ENCODE measurements around the gene ZC3H6. TPM values are rescaled to one million over a fixed set of nuclear protein-coding genes. Genes with fewer than 3 reads are reported as not detected.

The ZC3H6 gene
- total and polyA plus RNA-seq, 12 donors = 2.5 to 19.0 (median 9.5) TPM

GRCh38 chr2:112340475-112341267 is 65.3 kb downstream of the ZC3H6 start:
- Histone ChIP-seq H3K36me3 (replicated peaks in 1 of 2) (no peaks in the 10 kb centered on the region), H3K27me3 (no peaks in the 10 kb centered on the region), H3K4me3 (no peak overlapping the region), H3K27ac (no peak overlapping the region), H3K4me1 (replicated peaks in 1 of 2) (no peaks in the 10 kb centered on the region), H3K9me3 (replicated peaks in 1 of 3) (no peaks in the 10 kb centered on the region)
- intact Hi-C loops (cut with DNase I) = no loop called here
- no peak for DNase-seq
- 82 to 85% (median 84%) methylated on average over 9 of the region's 9 CpGs for whole genome bisulfite sequencing, 4 donors
- TF ChIP-seq, protein P1, sequence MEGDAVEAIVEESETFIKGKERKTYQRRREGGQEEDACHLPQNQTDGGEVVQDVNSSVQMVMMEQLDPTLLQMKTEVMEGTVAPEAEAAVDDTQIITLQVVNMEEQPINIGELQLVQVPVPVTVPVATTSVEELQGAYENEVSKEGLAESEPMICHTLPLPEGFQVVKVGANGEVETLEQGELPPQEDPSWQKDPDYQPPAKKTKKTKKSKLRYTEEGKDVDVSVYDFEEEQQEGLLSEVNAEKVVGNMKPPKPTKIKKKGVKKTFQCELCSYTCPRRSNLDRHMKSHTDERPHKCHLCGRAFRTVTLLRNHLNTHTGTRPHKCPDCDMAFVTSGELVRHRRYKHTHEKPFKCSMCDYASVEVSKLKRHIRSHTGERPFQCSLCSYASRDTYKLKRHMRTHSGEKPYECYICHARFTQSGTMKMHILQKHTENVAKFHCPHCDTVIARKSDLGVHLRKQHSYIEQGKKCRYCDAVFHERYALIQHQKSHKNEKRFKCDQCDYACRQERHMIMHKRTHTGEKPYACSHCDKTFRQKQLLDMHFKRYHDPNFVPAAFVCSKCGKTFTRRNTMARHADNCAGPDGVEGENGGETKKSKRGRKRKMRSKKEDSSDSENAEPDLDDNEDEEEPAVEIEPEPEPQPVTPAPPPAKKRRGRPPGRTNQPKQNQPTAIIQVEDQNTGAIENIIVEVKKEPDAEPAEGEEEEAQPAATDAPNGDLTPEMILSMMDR (IDR thresholded peaks at IDR 0.05) = no peak
- TF ChIP-seq POLR2A (IDR thresholded peaks at IDR 0.05) = no peak

GRCh38 chr2:112342067-112342550 is 66.7 kb downstream of the ZC3H6 start:
- DNase-seq = no peak
- Histone ChIP-seq H3K4me3 (no peak overlapping the region), H3K9me3 (replicated peaks in 1 of 3) (no peaks in the 10 kb centered on the region), H3K27ac (no peak overlapping the region), H3K27me3 (no peaks in the 10 kb centered on the region), H3K36me3 (replicated peaks in 1 of 2) (no peaks in the 10 kb centered on the region), H3K4me1 (replicated peaks in 1 of 2) (no peaks in the 10 kb centered on the region)
- 63 to 75% (median 66%) methylated on average over 2 of the region's 2 CpGs for WGBS, 4 donors
- intact Hi-C loops (cut with DNase I) = no loop called here
- TF ChIP-seq, protein P1 (IDR thresholded peaks at IDR 0.05) = no peak
- TF ChIP-seq POLR2A (IDR thresholded peaks at IDR 0.05) = no peak

- DNase-seq = no peak
- H3K36me3 ChIP-seq (replicated peaks in 1 of 2) = no peaks in the 10 kb centered on the region
- no peaks in the 10 kb centered on the region for H3K4me1 ChIP-seq (replicated peaks in 1 of 2)
- TF ChIP-seq POLR2A (IDR thresholded peaks at IDR 0.05) = no peak
- TF ChIP-seq, protein P1 (IDR thresholded peaks at IDR 0.05) = no peak
- H3K9me3 ChIP-seq (replicated peaks in 1 of 3) = no peaks in the 10 kb centered on the region
- intact Hi-C loops (cut with DNase I) = no loop called here
- H3K27me3 ChIP-seq = no peaks in the 10 kb centered on the region
- 65 to 81% (median 78%) methylated on average over 1 of the region's 1 CpG for WGBS, 4 donors
- H3K4me3 ChIP-seq = no peak overlapping the region
- H3K27ac ChIP-seq = no peak overlapping the region
Measured at GRCh38 chr2:112343827-112344585, 68.6 kb downstream of the ZC3H6 start.
